Islet precursor cell (in vitro differentiated cells): ENCODE data around the gene SPRY1.

ENCODE experiments used
- DNase-seq: peaks from one replicate; pipeline ENCODE4 v3.0.0-alpha.2; 2018

Gene SPRY1

GRCh38 chr4:123412091-123412505 is 15.5 kb downstream of the SPRY1 start:
- no peak for DNase-seq

GRCh38 chr4:123412700-123413512 is 16.3 kb downstream of the SPRY1 start:
- DNase-seq: no peak

DNA sequence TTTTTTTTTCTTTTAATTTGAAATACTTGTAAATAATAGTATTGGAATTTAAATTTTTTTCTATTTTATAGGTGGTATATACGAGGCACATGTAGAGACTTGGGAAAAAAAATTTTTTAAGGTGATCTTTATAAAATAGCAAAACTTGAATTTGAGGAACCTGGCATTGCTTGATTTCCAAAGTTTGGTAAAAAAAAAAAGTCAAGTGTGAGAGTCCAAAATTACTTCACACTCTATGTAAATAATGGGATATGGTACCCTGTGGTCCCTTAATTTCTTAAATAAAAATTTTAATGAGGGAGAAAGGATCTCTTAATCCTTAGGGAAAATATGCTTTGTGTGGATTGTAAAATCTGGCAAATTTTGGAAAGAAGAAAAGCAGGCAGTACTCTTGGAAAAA is 19.0 kb downstream of the SPRY1 start:
- DNase-seq: no peak

DNA sequence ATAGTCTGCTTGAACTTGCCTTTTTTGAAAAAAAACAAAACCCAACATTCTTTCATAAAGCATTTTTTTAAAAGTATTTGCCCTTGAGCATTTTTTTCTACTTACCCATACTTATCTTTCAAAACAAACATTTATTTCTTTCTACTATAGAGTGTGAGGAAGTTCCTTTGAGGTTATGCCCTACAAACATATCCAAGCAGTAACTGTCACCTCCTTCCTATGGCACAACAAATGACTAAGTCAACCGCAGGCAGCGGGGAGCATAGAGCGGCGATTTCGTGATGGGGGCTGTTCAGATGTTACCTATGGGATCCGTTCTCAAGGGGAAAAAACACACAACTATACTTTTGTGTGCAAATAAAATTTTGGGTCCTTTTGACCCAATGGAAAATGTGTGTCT is 19.4 kb downstream of the SPRY1 start:
- no peak for DNase-seq

DNA sequence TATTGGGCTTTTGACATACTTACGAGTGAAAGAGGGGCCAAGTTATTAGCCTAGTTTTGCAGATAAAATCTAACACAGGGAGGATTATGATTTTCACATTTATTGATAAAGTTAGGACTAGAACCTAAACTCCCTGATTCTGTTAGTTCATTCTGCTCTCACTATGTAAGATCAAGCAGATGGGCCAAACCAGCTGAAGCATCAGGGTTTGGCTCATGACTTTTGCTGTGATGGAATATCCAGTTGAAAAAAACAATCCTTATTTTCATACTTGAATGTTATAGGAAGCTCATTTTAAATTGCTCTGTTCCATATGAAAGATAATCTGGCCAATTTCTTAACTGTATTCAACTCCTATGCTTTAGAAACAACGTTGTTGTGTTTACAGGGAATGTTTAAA is 21.2 kb downstream of the SPRY1 start:
- no peak for DNase-seq

GRCh38 chr4:123418351-123418931 is 21.8 kb downstream of the SPRY1 start:
- peak; percentile 93 for DNase-seq

DNA sequence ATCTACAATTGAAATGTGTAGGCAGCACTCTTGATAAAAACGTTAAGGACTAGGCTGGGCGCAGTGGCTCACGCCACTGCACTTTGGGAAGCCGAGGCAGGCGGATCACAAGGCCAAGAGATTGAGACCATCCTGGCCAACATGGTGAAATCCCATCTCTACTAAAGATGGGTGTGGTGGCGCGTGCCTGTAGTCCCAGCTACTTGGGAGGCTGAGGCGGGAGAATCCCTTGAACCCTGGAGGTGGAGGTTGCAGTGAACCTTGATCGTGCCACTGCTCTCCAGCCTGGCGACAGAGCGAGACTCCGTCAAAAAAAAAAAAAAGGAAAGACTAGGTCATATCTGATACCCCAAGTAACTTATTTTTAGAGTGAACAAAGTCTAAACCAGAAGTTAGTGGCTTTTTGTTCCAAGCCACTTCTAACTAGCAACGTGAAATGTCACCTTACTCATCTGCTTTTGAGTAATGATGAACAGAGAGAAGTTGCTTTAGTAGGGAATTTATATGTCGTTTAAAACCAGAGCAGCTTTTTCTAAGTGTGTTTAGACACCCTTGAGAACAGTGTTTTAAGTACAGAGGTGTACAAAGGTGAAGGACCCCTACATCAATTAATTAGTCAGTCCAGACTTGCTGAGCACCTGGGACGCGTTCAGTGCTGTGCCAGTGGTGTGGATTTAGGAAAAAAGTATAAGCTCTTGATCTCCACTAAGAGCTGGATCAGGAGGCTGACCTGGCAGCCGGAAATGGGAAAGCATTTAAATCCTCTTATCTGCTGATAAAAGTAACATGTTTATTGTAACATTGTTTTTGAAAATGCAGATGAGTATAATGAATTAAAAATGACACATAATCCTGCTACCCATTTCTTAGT is 23.5 kb downstream of the SPRY1 start:
- no peak for DNase-seq

DNA sequence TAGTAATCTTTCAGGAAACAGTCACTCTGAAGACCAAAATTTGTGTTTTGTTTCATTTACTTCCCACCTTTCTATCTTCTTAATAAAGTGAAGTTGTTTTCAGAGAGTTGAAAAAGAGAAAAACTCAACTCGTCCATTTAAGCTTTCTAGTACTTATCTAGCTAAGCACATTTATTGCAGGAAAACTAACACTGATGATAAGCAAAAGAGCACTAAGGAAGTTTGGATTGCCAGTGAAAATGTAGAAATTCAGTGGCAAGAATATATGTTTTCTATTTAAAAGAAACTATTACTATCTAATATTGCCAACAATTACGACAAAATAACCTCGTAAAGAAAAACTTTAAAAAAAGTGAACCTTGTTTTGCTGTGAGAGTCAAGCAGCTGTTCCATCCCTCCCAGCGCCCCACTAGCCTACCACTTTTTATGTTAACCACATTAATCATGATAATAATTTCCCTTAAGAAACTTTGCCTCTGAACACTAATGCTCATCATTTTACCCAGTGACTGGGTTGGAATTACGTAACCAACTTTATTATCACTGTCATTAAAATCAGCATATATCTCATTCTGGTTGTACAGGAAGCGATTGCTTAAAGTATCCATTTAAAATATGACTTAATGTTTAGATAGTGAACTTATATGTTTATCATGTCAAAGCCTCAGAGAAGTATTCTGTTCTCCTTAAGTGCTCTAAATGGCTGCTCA is 24.8 kb downstream of the SPRY1 start:
- no peak for DNase-seq

- DNase-seq: no peak
These were observed 25.6 kb downstream of the SPRY1 start for GRCh38 chr4:123421937-123422781.

DNA sequence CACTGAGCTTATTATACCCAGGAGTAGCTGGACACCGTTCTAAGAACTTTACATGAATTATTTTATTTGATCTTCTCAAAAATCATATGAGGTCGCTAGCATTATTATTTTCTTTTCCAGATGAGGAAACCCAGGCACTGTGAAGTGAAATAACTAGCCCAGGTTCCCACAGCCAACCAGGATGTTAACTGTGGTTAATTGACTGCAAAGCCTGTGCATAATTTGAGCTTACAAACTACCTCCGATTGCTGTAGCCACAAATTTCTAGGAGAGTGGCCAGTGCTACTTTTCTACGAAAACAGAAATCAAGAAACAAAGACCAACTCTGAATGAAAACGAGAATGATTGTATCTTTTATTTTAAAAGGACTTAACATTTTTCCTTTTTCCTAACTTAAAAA is 27.2 kb downstream of the SPRY1 start:
- no peak for DNase-seq

GRCh38 chr4:123427951-123428350 is 31.4 kb downstream of the SPRY1 start:
- no peak for DNase-seq

GRCh38 chr4:123430031-123430430 is 33.4 kb downstream of the SPRY1 start:
- no peak for DNase-seq

GRCh38 chr4:123430501-123430900 is 33.9 kb downstream of the SPRY1 start:
- no peak for DNase-seq

- no peak for DNase-seq
These were observed 37.0 kb downstream of the SPRY1 start for GRCh38 chr4:123433573-123433972.

GRCh38 chr4:123433976-123434375 is 37.4 kb downstream of the SPRY1 start:
- DNase-seq: no peak

DNA sequence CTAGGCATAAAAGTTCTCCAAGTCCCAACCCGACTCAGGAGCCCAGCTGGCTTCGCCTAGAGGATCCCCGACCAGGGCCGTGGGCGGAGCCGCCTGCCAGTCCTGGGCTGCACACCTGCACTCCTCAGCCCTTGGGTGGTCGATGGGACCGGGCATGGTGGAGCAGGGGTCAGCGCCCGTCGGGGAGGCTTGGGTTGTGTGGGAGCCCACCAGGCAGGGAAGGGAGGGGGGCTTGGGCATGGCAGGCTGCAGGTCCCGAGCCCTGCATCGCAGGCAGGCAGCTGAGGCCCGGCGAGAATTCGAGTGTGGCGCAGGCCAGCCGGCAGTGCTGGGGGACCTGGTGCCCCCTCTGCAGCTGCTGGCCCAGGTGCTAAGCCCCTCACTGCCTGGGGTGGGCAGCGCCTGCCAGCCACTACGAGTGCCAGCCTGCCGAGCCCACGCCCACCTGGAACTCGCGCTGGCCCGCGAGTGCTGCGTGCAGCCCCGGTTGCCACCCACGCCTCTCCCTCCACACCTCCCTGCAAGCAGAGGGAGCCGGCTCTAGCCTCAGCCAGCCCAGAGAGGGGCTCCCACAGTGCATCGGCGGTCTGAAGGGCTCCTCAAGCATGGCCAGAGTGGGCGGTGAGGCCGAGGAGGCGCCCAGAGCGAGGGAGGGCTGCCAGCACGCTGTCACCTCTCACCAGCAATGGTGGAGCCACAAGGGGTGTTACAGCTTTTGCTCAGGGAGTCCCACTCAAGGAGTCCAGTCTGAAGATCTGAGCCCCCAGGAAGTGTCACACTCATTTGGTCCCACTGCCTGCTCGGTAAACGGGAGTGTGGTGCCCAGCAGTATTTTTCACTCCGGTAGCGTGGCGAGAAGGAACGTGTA is 38.9 kb downstream of the SPRY1 start:
- no peak for DNase-seq

- DNase-seq: no peak
These were observed 41.4 kb downstream of the SPRY1 start for GRCh38 chr4:123438031-123438430.

- no peak for DNase-seq
These were observed 47.0 kb downstream of the SPRY1 start for GRCh38 chr4:123443401-123444289.

DNA sequence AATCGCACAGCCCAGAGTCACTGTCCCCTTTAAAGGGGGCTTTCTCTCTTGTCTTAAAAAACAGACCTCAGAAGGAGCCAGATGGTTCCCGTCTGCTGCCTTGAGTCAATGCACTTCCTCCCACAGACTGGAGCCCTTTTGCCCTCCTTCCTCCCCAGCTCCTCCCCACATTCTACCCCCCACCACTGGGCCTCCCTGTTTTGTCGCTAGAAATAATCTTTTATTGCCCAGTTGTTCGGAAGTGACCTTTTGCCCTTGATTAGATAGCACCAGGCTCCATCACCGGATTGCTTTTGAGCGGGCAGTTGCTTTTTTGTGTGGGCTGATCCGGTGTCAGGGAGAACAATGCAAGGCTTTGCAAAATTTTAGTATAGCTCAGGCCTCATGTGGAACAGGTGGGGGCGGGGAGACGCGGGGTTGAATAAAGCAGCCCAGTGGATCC is 47.7 kb downstream of the SPRY1 start:
- DNase-seq: peak; percentile 83
